HG03571 (cell line): Measurements from ENCODE around the gene TOX2.

Experiments used
- ATAC-seq: cut with Tn5 transposase; IDR thresholded peaks from one replicate; pipeline ENCODE4 v1.9.1; 2021; ENCODE audit not compliant: unreplicated experiment

TOX2 gene

DNA sequence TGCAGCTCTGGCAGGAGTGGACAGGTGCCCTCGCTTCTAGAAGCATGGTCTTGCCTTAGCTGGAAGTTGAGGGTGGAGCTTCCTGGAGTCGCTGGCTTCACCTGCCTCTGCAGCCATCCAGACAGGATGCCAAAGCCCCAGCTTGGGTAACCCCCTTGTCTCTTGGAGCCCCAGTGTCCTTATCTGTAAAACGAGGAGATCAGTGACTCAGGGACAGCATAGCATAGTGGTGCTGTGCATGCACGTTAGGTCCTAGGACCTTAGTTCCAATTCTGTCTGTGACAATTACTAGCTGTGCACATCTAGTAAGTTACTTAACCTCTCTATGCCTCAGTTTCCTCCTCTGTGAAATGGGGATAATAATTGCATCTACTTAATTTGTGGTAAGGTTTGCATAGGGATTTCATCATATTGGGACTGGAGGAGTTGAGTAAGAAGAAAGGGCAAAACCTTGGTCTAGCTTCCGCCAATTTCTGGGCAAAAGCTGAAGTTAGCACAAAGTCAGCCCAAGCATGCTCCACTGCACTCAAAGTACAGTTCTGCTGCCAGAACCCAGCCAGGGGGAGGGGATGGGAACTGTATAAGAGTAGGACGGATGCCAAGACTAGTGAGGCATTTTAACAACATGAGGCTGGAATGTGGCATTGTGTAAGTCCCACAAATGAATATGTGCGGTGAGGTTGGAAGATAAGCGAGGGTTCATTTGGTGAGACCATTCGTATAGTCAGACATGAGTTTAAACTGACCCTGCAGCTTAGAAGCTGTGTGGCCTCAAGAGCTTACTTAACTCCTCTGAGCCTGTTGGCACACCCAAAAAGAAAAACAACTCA lies 24.5 kb downstream of the TOX2 start:
- no peak for ATAC-seq

DNA sequence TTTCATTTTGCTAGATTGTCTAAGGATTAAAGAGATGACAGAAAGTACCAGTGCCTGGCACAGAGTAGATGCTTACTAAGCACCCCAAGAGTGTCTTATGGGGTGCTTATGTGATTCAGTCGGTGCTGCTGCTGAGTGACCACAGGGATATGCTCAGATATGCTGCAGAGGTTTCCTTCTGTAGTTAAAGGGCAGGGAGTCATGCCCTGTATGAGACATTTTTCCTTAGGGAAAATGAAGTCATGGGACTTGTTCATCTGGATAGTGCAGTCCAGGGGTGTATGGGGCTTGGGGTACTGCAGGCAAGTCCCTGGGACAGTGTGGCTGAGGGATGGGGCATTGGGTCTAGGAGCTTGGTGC lies 25.1 kb downstream of the TOX2 start:
- no peak for ATAC-seq

DNA sequence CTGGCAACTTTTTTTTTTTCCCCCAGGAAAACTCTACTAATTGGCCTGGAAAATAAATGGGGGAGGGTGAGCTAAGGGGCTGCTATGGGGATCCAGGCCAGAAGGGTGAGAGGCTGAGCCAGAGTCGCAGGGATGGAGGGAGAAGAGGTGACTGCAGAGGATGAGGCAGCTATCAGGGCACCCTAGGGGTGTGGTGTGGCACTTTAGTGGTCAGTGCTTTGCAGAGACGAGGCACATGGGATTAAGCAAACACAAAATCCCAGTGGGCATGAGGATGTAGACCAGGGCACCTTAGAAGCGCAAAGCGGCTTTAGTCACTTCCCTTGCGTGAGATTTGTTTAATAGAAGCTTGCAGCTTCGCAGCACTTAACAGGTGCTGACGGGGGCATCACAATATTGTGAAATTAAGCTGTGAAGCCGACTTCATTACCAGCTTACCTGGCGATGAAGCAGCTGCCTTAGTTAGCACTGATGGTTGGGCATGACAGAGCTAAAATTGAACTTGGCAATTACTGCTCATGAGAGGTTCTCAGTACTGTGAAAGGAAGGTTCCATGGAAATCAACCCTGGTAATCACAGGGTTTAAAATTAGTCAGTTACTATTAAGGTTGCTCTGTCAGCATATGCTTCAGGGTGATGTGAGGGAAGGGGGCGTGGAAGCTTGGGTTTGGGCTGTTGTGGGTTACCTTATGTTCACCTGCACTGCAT lies 26.0 kb downstream of the TOX2 start:
- ATAC-seq, result no peak

DNA sequence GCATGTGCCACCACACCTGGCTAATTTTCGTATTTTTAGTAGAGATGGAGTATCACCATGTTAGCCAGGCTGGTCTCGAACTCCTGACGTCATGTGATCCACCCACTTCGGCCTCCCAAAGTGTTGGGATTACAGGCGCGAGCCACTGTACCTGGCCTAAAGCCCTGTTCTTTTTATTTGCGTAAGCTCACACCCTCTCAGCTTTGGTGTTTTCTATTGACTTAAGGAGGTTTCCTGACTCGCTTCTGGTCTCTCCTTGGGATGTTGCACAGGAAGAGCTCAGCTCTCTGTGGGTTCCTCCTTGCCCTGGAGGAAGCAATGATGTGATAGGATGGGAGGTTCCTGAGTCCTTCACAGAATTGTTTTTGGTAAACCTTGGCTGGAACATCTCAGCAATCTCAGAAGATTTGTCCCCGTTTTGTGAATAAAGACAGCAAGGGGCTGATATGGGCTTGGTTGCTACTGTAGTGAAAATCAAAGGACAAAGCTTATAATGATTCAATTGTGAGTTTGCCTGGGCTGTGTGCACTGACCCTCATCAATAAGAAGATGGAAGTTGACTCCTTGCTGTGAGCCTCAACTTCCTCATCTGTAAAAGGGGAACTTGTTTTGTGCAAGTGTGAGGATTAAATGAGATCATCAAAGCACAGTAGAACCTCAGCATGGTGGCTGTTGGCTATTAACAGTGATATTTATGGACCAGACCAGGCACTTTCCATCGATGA lies 27.0 kb downstream of the TOX2 start:
- no peak for ATAC-seq

DNA sequence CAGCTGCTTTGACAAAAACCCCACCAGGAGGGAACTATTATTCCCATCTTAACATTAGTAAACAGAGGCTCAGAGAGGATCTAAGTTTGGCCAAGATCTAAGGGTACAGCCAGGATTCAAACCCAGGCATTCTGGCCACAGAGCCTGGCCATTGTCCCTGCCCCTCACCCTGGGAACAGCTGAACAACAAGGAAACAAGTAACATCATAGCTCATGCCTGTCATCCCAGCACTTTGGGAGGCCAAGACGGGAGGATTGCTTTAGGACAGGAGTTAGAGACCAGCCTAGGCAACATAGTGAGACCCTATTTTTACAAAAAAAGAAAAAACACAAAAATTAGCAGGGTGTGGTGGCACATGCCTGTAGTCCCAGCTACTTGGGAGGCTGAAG lies 27.5 kb downstream of the TOX2 start:
- no peak for ATAC-seq

DNA sequence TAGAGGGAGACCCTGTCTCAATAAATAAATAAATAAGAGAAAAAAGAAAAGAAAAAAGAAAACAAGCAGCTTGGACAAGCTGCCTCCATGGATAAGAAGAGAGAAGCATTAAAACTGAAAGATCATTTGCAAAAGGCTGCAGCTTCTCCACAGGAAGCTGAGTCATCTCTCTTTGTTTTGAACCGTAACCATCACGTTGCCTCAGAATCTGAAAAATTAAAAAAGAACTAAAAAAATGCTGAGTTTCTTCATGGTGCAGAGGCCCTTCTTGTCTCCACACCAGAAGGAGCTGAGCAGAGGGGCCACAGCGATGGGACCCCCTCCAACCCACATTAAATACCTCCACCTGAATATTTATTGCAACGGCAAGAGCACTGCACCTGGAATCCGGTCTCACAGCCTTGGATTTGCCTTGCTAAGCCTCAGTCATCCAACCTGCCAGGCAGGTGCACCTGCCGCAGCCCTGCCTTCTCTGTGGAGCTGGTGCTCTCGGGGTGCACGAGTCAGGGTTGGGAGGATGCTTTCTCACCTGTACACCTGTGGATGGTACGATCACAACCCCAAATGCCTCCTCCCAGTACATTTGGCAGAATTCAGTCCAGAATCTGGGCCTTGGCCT lies 28.1 kb downstream of the TOX2 start:
- no peak for ATAC-seq

DNA sequence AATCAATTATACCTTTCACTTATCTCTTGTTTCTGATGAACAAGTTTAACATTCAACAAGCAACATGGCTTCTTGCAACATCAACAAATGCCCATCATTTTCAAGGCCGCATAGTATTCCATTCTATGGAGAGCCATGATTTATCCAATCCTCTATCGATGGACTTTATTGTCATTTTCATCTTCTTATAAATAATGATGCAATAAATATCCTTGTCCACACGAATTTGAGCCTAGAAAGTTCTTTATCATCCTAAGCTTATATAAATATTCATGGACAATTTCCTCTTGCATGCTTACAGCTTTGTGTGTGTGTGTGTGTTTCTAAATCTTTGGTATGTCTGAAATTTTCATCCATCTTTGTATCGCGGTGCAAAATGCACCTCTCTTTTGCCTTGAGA lies 29.1 kb downstream of the TOX2 start:
- no peak for ATAC-seq

DNA sequence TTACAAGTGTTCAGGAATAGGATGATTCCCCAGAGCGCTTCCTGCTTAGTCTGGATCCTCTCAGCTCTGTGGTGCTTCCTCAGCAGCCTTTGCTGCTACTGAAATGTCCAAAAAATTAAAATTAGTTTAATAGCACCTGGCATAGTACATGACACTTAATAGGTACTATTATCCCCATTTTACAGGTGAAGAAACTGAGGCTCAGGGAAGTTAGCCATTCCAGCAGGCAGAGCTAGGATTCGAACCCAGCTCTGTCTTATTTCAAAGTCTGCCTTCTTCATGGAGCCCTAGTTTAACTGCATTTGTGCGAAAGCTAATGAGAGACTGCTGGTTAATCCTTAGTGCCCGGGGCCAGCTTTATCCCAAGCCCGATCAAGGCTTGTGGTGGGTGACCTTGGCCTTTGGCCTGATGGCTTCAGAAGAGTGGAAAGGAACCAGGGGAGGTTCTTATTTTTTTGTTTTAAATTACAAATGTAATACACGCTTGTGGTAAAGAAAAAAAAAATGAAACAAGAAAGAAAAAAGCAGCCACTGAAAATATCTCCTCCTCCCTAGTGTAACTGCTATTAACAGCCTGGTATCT lies 30.1 kb downstream of the TOX2 start:
- no peak for ATAC-seq

DNA sequence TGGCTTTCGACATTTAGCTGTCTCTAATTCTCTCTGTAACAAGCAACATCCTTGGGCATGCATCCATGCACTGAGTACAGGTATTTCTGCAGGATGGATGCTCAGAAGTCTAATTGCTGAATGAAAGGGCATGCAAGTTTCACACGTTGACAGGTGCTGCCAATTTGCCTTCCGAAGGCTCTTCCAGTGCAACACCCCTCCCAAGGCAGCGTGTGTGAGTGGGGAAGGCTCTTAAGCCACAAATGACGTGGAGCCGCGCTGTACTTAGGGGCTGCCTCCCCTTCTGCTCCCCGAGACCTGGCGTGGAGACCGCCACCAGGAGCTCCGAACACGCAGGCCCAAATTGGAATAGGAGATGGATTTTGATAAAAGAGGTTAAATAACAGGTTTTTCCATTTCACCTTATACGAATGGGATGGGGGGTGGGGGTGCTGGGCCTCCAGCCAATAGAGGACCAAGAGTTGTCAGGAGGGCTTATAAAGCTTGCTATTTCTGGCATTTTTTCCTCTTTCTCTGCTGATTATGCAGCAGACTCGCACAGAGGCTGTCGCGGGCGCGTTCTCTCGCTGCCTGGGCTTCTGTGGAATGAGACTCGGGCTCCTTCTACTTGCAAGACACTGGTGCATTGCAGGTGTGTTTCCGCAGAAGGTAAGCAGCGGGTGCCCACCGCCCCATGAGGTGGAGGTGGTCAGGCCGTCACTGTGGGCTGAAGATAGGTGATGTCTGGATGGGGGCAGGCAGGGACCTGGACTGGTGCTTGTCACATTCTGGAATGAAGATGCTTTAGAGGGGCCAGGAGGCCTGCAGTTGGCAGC lies 30.9 kb downstream of the TOX2 start:
- ATAC-seq, result no peak

DNA sequence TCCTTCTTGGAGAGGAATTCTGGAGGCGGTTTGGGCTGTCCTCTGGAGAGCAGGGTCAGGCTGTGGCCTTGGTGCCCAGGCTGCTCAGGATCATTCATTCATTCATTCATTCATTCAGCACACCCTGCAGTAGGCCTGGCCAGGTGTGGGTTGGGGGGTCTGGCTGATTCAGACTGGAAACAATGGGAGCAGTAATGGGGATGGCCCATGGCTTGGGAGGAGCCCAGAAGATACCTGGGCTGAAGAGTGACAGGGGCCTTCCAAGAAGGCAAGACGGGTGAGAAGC lies 31.5 kb downstream of the TOX2 start:
- no peak for ATAC-seq

DNA sequence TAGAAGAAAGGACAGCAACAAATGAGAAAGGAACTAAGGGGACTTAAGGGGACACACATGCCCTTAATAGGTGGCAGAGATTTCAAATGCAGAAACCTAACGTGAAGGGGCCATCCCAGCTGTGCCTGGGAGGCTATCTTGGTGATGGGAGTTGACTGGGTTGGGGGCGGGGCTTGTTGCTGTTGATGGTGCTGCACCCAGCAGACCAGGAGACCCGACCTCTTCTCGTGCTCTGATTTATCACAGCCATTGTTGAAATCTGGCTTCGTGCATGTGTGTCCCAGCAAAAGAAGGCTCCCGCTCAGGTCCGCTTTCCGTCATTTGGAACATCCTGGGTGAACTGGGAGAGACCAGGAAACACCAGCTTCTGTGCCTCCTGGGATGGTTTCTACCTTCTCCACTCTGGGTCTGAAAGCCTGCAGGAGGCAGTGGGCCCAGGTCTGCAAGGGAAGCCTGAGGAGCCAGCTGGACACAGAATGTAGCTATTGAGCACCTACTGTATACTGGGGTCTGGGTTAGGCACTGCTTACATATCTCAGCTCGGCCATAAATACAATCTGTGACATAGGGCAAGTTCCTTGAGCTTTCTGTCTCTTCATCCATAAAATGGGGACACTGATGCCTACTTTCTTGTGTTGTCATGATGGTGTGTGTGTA lies 32.1 kb downstream of the TOX2 start:
- no peak for ATAC-seq

DNA sequence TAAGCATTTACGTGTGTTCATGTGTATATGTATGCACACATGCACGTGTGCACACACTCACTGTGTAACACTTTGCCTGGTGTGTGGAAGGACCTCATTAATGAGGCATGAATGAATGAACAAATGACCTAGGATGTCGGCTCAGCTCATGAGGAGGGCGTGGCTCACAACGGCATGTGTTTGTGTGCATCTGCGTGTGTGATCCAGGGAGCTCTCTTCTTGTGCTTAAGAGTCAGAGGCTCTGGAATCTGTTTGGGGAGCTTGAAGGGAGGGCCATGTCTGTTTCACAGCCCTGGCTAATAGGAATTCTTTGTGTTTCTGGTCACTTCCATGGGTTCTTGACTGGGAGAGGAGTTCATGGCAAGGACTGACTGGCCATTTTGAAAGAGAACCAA lies 32.7 kb downstream of the TOX2 start:
- ATAC-seq, result no peak

DNA sequence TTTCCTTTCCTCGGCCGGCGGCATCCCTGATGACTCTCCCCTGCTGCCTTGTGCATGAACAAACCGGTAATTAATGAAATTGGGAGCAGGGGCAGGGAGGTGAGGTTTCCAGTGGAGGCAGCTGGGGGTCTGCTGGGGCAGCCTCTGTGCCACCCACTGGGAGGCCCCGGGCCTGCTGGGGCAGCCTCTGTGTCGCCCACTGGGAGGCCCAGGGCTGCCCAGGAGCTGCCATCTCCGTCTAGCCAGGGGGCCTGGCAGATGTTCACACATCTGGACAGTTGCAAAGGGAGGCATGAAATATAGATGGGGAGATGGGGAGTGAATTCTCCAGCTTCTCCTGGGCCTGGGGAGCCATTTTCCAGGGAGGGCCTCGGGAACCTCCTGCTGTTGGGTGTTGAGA lies 33.8 kb downstream of the TOX2 start:
- ATAC-seq, result no peak

DNA sequence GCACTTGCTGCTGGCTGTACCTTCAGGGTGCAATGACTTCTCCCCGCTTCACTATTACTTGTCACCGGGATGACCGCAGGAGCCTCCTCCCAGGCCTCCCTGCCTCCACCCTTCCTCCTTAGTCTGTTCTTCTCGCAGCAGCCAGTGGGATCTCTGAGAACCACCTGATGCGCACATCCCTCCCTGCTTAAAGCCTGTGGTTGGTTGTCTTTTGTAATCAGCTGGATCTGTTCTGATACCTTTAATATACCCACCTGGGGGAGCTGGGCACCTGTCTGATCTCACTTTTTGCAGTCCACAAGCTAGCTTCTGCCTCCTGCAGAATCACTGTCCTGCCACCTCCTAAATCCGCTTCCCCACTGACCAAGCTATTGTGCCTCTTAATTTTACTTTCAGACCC lies 34.6 kb downstream of the TOX2 start:
- ATAC-seq, result no peak

DNA sequence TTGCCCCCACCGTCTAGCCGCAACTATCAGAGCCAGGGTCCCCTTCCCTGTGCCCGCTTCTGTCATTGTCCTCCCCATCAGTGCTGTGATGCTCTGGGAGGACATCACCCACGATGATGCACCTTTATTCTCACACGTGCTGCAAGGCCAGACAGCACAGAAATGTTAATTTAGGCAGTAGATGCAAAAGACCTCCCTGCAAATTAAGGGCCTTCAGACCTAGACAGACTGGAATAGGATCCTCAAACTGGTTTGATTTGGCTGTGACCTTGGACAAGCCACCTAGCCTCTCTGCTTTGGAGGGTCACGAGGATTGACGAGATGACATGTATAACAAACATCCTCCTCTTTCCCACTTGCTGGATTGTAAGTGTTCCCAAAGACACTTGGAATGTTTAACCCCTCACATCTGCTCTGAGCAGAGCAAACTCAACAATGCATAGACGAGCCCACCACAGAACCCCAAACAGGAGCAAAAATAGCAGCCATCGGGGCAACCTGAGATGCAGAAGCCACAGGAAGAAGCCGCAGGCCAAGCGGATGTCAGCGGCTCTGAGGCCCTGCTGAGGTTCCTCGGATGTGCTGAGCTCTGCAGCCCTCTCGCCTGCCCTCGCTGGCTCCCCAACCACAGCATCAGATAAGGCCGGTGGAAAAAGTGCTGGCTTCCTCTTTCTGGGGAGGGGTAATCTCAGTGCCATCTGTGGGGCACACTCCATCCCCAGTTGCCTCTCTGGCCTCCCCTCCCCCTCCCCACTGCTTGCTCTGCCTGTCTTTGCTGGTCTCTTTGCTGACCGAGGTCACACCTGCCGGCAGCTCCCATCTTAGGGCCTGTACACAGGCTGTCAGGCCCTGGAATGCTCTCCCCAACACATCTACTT lies 35.3 kb downstream of the TOX2 start:
- no peak for ATAC-seq

DNA sequence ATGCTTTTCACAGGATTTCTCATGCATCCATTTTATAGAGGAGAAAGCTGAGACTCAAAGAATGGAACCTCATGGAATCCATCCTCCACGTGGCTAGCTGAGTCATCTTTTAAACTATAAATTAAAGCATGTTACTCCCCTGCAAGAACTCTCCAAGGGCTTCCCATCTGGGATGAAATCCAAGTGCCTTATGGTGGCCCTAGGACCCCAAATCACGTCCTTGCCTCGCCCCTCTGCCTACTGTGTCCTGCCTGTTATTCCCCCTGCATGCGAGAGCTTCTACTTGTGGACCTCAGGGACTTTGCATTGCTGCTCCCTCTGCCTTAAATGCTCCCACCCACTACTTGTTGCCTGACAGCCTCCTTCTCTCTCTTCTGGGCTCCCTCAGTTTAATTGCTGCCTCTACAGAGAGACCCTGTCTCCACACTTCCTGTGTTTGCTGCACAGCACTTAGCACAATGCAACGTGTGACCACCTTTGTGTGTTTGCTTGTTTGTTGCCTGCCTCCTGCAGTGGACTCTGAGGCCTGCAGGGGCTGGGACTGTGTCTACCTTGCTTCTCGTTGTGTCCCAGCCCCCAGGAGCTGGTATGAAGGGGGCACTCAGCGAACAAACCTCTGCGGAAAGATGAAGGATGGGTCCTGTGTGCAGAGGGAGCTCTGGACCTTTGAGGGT lies 39.4 kb downstream of the TOX2 start:
- no peak for ATAC-seq

DNA sequence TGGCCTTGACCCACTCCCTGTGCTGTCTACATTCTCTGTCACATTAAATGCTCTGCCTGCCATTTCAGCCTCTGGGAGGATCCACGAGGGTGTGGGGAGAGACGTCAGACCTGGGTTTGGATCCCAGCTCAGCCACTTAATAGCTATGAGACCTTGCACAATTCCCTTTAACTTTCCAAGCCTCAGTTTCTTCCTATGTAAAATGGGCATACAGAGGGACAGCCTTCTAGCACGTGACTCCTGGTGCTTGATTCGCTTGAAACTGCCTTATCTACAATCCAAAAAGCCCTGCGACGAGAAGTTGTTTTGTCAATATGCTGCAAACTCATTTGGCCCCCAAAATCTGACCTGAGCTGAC lies 40.0 kb downstream of the TOX2 start:
- no peak for ATAC-seq

DNA sequence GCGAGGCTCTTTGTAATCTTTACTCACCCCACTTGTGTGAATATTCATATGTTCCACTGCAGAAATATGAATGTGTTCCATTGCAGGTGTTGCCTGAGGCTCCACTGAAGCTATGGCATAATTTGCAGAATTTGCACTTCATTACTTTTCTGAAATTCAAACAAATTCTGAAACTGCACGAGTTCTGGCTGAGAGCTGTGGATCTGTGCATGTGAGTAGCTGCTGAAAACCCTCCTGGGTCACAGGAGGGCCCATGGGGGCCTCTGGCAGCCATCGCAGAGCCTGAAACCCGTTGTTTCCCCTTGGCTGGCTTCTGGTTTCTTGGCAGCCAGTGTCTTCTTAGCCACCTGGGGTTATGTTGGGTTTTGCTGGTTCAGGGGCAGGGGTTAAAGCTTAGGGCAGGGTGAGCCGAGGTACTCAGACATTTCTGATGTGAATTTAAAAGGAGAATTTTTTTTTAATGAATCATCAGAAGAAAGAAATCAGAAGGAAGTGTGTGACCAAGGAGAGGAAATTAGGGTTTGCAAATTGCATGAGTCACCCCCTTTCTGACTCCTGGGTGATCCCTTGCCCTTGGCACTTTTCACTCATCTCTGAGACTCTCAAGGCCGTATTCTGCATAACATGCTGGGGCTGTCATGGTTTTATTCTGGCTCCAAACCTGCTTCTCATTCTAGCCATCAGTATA lies 40.6 kb downstream of the TOX2 start:
- peak; percentile 58 for ATAC-seq
